GM21360 (cell line): ENCODE results near the gene CHD1.
A peak's percentile ranks its signal among the peaks of the same experiment; 100 is the strongest.

Experiments
- ATAC-seq: cut with Tn5 transposase; IDR thresholded peaks from one replicate; pipeline ENCODE4 v1.9.1; 2021; ENCODE audit warnings: mild to moderate bottlenecking, moderate library complexity; ENCODE audit not compliant: unreplicated experiment

CHD1 gene

GRCh38 chr5:98936948-98937715 is 8.3 kb upstream of the CHD1 start:
- no peak for ATAC-seq

GRCh38 chr5:98935206-98935605 is 6.4 kb upstream of the CHD1 start:
- no peak for ATAC-seq

- no peak for ATAC-seq
Measured at GRCh38 chr5:98934546-98934945, 5.7 kb upstream of the CHD1 start.

- no peak for ATAC-seq
Measured at GRCh38 chr5:98933445-98934072, 4.8 kb upstream of the CHD1 start.

- ATAC-seq, result no peak
Measured at GRCh38 chr5:98930972-98931762, 2.4 kb upstream of the CHD1 start.

GRCh38 chr5:98929710-98930298 is 997 bp upstream of the CHD1 start:
- no peak for ATAC-seq

GRCh38 chr5:98927989-98928872 is 576 bp downstream of the CHD1 start:
- ATAC-seq, result peak; percentile 29

GRCh38 chr5:98927242-98927988 is 1.4 kb downstream of the CHD1 start:
- ATAC-seq, result peak; percentile 19

GRCh38 chr5:98923966-98924365 is 4.8 kb downstream of the CHD1 start:
- ATAC-seq, result no peak

- no peak for ATAC-seq
Measured at GRCh38 chr5:98921947-98922505, 6.8 kb downstream of the CHD1 start.

GRCh38 chr5:98917433-98917832 is 11.4 kb downstream of the CHD1 start:
- ATAC-seq, result no peak

- no peak for ATAC-seq
Measured at GRCh38 chr5:98916540-98916939, 12.3 kb downstream of the CHD1 start.

GRCh38 chr5:98913911-98914310 is 14.9 kb downstream of the CHD1 start:
- ATAC-seq, result no peak

GRCh38 chr5:98911280-98912040 is 17.3 kb downstream of the CHD1 start:
- ATAC-seq, result no peak

- no peak for ATAC-seq
Measured at GRCh38 chr5:98909363-98909762, 19.4 kb downstream of the CHD1 start.

- ATAC-seq, result no peak
Measured at GRCh38 chr5:98907951-98908350, 20.9 kb downstream of the CHD1 start.

GRCh38 chr5:98906756-98907355 is 22.0 kb downstream of the CHD1 start:
- no peak for ATAC-seq
